ENCODE data around the gene STKLD1. TPM values are rescaled to one million over a fixed set of nuclear protein-coding genes. Genes with fewer than 3 reads are reported as not detected.

Gene STKLD1
- total RNA-seq, 1 donor from 2014 or later: not detected

- no peak overlapping the region for H3K27ac ChIP-seq
- H3K4me3 ChIP-seq: peak overlapping the region; percentile 69 to 80
- intact Hi-C loops (cut with DNase I): loop anchor here (10.0 kb wide), 1 partner anchor 991 kb away; the partner anchor contains the start of gene SETX
- peaks cover 55 to 67% of the 10 kb centered on the region in 2 donors for H3K36me3 ChIP-seq
- no peaks in the 10 kb centered on the region for H3K27me3 ChIP-seq
- H3K4me1 ChIP-seq: peaks cover 6 to 22% of the 10 kb centered on the region in 2 donors
- H3K9me3 ChIP-seq: no peaks in the 10 kb centered on the region
- TF ChIP-seq CTCF (IDR thresholded peaks at IDR 0.05): no peak
- no peak for DNase-seq (ENCODE audit: low spot score in 2 of 2)
These were observed 30.0 kb upstream of the STKLD1 start for GRCh38 chr9:133346021-133346785.

GRCh38 chr9:133347515-133347984 is 28.6 kb upstream of the STKLD1 start:
- H3K4me3 ChIP-seq: peak overlapping the region; percentile 69 to 80
- no peak for TF ChIP-seq CTCF (IDR thresholded peaks at IDR 0.05)
- H3K36me3 ChIP-seq: peaks cover 53 to 67% of the 10 kb centered on the region in 2 donors
- no peaks in the 10 kb centered on the region for H3K9me3 ChIP-seq
- DNase-seq (ENCODE audit: low spot score in 2 of 2): no peak
- peaks cover 6 to 22% of the 10 kb centered on the region in 2 donors for H3K4me1 ChIP-seq
- H3K27ac ChIP-seq: peak overlapping the region; percentile 86 to 94
- intact Hi-C loops (cut with DNase I): loop anchor here (10.0 kb wide), 1 partner anchor 993 kb away; the partner anchor contains the start of gene SETX
- H3K27me3 ChIP-seq: no peaks in the 10 kb centered on the region

GRCh38 chr9:133347985-133348717 is 28.0 kb upstream of the STKLD1 start, which contains the start of the genes MED22 and RPL7A:
Gene MED22 (minus strand): TSS chr9:133348131. CDS start chr9:133346662, 1,469 bp downstream.
Gene RPL7A (plus strand): TSS chr9:133348218. CDS start chr9:133348244, 26 bp downstream.
- H3K36me3 ChIP-seq: peaks cover 53 to 64% of the 10 kb centered on the region in 2 donors
- no peaks in the 10 kb centered on the region for H3K27me3 ChIP-seq
- DNase-seq (ENCODE audit: low spot score in 2 of 2): peak; percentile 86 to 97
- peak within 1 kb of the TSS; percentile 69 to 80 for H3K4me3 ChIP-seq
- peak within 1 kb of the TSS; percentile 86 to 94 for H3K27ac ChIP-seq
- H3K4me1 ChIP-seq: peaks cover 6 to 22% of the 10 kb centered on the region in 2 donors
- intact Hi-C loops (cut with DNase I): loop anchor here (1.0 to 10.0 kb wide), 5 partner anchors 8 to 993 kb away; partner anchors contain the start of genes CACFD1, SETX, STKLD1 and SURF1
- peak in 1 of 3 experiments; percentile 9 for TF ChIP-seq CTCF (IDR thresholded peaks at IDR 0.05)
- H3K9me3 ChIP-seq: no peaks in the 10 kb centered on the region

GRCh38 chr9:133348718-133349573 is 27.2 kb upstream of the STKLD1 start:
- Histone ChIP-seq H3K9me3 (no peaks in the 10 kb centered on the region), H3K27ac (peak overlapping the region; percentile 86 to 94), H3K4me3 (peak overlapping the region; percentile 69 to 80), H3K4me1 (peaks cover 6 to 22% of the 10 kb centered on the region in 2 donors), H3K36me3 (peaks cover 49 to 56% of the 10 kb centered on the region in 2 donors), H3K27me3 (no peaks in the 10 kb centered on the region)
- no peak for TF ChIP-seq CTCF (IDR thresholded peaks at IDR 0.05)
- intact Hi-C loops (cut with DNase I): loop anchor here (1.0 to 10.0 kb wide), 5 partner anchors 7 to 994 kb away; partner anchors contain the start of genes CACFD1, SETX, STKLD1 and SURF1
- DNase-seq (ENCODE audit: low spot score in 2 of 2): no peak
